ENCODE results near the gene BNIPL.

BNIPL gene

GRCh38 chr1:151050051-151050688, 13.8 kb downstream of the BNIPL start:
- intact Hi-C loops (cut with DNase I) = no loop called here
- DNase-seq = no peak

GRCh38 chr1:151051356-151052009, 15.1 kb downstream of the BNIPL start:
- intact Hi-C loops (cut with DNase I) = no loop called here
- no peak for DNase-seq

DNA sequence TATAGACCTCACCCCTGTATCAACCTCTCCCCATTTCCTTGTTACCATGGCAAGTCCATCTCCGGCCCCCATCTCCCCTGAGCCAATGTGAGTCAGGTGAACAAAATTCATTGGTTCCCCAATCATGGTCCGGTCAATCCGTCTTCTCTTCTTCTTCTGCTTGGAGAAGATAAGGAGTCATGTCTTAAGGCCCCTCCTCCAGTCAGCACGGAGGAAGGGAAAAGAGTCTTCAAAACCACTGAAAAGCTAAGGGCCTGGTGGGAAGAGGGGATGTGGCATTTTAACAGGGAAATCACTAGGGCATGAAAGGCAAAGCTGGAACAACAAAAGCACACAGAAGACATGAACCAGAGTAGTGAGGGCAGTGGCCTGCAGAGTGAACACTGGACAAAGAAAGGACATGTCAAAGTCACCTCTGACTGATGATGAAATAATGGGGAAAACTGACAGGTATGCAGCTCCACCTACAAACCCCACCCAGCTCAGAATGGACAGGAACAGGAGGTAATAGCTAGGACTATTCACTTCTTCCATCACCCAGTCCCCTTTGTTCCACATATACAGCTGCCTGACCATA, 18.7 kb downstream of the BNIPL start:
- DNase-seq = no peak
- intact Hi-C loops (cut with DNase I) = no loop called here

- DNase-seq = no peak
- intact Hi-C loops (cut with DNase I) = no loop called here
Observed at GRCh38 chr1:151055581-151055980, 19.2 kb downstream of the BNIPL start.

DNA sequence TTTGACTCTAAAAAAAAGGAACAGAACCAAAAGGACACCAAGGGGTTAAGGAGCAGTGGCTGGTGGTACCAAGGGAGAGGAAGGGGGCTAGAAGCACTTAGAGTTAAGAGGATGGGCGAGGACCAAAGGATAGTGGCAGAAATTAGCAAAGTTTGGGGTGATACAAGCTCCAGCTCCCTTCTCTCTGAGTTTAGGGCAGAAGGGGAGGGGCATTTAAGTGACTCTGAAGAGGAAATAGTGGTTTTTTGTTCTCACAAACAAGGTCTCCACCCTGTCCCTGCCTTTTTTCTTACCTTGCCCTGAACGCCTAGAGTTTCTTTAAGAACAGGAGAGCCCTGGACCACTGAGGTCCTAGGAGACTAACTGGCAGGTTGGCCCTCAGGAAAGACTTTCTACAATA, 19.8 kb downstream of the BNIPL start:
- no peak for DNase-seq
- intact Hi-C loops (cut with DNase I) = no loop called here

GRCh38 chr1:151058692-151059091, 22.3 kb downstream of the BNIPL start:
- DNase-seq = peak in 24 of 42 donors; percentile 8 to 63 (median 34)
- intact Hi-C loops (cut with DNase I) = no loop called here

DNA sequence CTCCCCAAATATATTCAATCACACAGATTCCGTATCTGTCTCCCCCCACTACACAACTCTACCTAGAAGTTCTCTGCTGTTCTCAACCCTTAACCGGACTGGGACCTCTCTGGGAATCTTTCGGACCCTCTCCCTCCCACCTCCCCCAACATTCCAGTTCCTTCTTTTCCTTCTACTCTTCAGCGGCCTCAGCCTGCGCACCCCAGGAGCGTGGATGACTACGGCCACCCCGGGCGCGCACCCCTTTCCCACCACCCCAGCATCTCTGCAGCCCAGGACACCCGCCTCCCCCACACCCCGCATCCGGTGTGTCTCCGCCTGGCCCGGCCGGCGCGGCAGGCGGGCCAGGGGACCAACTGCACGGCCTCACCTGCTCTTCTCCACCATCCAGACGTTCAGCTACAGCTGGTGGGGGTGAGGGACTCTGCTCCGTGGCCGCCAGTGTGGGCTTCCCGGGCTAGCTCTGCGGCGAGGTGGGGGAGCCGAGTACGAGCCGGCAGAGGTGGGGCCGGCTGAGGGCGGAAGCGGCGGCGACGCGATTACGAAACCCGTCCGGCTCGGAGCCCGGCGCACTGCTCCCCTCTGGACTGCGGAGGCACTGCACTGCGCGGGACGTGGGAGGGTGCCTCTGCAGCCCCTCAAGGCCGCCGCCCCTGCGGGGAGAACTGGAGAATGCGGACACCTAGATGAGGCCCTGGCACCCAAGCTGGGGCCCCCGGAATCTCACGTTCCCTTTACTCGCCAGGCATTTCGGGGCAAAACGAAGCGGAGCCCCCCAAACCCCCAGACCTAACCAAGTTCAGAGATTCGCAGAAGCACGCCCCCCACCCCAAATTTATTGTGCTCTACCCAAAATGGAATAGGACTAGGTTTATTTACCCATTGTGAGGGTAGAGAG, 23.0 kb downstream of the BNIPL start, which contains the start of gene CDC42SE1:
CDC42SE1 (minus strand) TSS at position 514 of the 898 bp plus-strand sequence. CDS start 3,892 bp downstream, outside the sequence.
- intact Hi-C loops (cut with DNase I) = no loop called here
- peak; percentile 36 to 90 (median 81) for DNase-seq

GRCh38 chr1:151060007-151060656, 23.7 kb downstream of the BNIPL start, which contains the start of gene MLLT11:
TSS of gene MLLT11 (plus strand) at chr1:151060397. CDS start at chr1:151067225, 6,828 bp downstream.
- intact Hi-C loops (cut with DNase I) = no loop called here
- peak; percentile 44 to 87 (median 70) for DNase-seq

DNA sequence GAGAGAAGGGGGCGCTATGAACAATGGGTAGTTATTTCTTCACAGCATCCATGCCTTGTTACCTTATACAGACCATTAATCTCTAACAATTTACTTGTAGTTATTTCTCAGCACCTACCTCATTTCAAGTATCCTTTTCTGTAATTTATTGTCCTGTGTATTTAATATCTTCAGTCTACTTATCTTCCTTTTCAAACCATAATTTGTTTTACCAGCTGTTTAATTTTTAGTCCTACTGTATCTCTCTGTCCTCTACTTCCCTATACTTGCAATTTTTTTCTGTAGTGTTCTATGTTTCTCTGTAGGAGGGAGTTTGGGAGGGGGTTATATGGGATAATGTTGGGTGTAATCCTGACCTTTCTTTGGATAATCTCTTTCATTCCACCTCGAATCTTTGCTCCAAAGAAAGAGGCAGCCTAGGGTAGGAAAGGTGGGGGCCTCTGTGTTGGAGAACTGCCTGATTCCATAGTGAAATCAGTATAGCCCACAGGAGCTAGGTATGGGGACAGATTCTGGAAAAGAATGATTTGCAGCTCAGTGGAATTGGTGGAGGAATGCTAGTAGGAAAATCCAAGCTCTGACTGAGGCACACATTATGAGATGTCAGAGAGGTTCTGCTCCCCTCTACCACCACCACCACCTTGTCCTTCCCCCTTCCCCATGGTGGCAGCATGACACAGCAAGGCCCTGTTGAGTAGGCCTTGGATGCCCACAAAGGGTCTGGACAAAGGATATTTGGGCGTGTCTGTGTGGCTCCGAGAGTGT, 24.5 kb downstream of the BNIPL start:
- intact Hi-C loops (cut with DNase I) = no loop called here
- DNase-seq = peak in 13 of 42 donors; percentile 9 to 41 (median 25)

DNA sequence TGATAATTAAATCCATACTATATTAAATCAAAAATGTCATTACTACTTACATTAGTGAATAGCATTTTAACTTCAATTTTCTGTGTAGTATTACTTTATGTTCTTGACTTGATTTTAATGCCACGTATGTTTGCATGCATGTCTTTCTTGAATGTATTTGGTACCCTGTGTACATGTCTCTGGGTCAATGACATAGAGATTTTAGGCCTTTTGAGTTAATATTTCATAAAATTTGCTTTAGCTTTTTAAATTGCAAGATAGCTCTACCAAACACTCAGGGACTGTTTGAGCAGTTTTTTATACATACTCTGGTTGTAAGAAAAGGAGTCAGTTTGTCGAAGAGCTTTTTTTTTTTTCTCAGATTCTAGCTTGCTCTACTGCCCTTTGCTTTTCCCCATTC, 25.3 kb downstream of the BNIPL start:
- intact Hi-C loops (cut with DNase I) = no loop called here
- DNase-seq = no peak

DNA sequence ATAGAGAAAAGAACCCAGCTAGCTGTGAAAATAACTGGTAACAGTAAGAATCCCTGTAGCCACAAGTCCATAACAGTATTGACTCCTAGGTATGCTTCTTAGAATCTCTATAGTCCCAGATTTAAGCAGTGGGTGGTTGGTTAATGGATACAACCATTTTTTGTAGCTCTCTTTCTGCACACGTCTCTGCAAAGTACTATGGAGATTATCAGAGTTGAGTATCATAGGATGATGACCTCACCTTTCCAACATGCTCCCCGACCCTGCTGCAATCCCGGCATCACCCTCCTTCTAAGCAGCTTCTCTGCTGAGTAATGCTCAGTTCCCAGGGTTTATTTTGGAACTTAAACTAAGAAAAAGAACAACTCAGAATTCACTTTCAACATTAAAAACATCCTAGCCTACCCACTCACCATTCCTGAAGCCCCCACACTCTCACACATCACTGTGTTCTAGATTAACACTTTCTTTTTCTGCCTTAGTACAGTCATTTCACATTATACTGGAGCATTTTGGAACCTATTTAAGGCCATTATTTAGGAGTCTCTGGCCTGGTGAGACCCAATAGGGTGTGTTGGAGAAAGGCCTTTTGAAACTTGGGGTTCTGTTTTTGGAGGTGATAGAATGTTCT, 26.5 kb downstream of the BNIPL start:
- intact Hi-C loops (cut with DNase I) = no loop called here
- peak in 28 of 42 donors; percentile 16 to 70 (median 52) for DNase-seq

DNA sequence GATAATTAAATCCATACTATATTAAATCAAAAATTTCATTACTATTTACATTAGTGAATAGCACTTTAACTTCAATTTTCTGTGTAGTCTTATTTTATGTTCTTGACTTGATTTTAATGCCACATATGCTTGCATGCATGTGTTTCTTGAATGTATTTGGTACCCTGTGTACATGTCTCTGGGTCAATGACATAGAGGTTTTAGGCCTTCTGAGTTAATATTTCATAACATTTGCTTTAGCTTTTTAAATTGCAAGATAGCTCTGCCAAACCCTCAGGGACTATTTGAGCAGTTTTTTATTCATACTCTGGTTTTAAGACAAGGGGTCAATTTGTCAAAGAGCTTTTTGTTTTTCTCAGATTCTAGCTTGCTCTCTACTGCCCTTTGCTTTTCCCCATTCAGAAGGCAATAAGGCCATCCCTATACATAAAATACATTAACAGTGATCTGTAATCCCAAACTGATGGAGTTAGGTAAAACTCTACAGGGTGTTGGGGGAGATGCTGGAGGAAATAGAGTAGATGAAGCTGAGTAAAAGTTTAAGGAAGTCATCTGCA, 28.8 kb downstream of the BNIPL start:
- intact Hi-C loops (cut with DNase I) = no loop called here
- no peak for DNase-seq

DNA sequence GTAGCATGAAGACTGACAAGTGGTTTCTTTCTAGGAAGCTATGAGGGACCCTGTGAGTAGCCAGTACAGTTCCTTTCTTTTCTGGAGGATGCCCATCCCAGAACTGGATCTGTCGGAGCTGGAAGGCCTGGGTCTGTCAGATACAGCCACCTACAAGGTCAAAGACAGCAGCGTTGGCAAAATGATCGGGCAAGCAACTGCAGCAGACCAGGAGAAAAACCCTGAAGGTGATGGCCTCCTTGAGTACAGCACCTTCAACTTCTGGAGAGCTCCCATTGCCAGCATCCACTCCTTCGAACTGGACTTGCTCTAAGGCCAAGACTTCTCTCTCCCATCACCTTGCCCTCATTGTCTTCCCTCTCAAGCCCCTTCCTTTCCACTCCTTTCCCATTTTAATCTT, 30.8 kb downstream of the BNIPL start:
- intact Hi-C loops (cut with DNase I) = no loop called here
- peak in 1 of 42 donors; percentile 19 for DNase-seq

DNA sequence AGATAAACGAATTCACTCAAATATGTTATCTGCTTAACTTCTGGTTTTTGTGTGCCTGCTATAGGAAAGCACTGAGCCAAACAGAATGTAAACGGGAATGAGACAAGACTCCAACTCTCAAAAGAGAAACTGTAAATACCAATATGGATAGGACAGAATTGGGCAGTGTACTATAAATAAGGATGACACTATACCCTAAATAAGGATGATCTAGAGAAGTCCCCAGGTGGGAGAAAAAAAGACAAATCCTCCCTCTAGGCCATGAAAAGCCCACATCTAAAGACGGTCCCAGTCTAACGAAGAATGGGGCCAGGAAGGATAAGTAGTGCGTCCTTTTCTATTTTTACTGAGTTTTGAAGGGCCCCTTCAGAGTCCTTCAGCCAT, 32.7 kb downstream of the BNIPL start:
- DNase-seq = no peak
- intact Hi-C loops (cut with DNase I) = no loop called here

DNA sequence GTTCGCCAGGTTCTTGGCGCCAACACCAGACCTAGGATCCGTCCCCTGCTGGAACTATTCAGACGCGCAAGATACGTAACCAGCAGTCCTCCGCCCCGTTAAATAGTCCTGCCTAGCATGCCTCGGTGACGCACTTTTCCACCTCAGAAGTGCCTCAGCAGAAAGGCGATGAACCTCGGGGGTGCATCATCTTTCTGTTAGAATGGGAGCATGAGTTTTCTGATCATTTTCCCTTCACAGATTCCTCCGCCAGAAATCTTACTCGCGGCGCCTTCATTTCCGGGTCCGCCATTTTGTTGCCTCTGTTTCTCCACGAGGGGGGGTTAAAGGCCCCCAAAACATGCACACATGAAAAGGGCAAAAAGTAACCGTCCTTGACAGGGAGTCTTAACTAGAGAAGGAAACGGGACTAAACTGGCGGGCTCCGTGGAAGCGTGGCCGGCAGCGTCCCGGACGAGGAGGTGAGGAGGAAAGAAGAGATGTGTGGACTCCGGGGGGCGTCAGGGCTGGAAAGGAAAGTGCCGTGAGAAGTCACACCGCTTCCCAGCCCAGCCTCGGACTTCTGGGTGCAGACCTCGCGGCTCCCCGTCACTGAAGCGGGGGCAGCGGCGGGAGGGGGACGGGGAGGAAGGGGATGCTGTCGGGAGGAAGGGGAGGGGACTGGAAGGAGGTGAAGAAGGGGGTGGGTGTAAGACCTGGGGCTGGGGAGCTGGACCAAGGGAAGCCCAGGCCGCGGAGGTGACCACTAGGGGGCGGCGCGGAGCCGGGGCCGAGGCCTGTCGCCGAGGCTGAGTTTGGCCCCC, 34.3 kb downstream of the BNIPL start, which contains the start of gene GABPB2:
GABPB2 (plus strand) TSS at position 288 of the 803 bp plus-strand sequence. CDS start 17,429 bp downstream, outside the sequence.
- DNase-seq = peak; percentile 81 to 98 (median 92)
- intact Hi-C loops (cut with DNase I) = no loop called here

DNA sequence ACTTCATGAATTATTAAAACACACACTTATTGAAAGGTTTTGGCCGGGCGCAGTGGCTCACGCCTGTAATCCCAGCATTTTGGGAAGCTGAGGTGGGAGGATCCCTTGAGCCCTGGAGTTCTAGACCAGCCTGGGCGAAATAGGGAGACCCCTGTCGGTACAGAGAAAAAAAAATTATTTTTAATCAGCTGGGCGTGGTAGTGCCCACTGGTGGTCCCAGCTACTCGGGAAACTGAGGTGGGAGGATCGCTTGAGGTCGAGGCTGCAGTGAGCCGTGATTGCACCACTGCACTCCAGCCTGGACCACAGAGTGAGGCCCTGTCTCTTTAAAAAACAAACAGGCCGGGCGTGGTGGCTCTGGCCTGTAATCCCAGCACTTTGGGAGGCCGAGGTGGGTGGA, 35.8 kb downstream of the BNIPL start:
- DNase-seq = peak in 2 of 42 donors; percentile 21 to 30
- intact Hi-C loops (cut with DNase I) = no loop called here
